ENCODE measurements around the gene TMEM97. TPM values are rescaled to one million over a fixed set of nuclear protein-coding genes. Genes with fewer than 3 reads are reported as not detected.
"Not testable (repeated sequence)": the region's sequence is repeated elsewhere in the genome, so short reads cannot be mapped to it uniquely, and the experiment has no call there.

TMEM97 gene
- total RNA-seq = 1 to 10 TPM; 3.2 to 3.4 TPM

DNA sequence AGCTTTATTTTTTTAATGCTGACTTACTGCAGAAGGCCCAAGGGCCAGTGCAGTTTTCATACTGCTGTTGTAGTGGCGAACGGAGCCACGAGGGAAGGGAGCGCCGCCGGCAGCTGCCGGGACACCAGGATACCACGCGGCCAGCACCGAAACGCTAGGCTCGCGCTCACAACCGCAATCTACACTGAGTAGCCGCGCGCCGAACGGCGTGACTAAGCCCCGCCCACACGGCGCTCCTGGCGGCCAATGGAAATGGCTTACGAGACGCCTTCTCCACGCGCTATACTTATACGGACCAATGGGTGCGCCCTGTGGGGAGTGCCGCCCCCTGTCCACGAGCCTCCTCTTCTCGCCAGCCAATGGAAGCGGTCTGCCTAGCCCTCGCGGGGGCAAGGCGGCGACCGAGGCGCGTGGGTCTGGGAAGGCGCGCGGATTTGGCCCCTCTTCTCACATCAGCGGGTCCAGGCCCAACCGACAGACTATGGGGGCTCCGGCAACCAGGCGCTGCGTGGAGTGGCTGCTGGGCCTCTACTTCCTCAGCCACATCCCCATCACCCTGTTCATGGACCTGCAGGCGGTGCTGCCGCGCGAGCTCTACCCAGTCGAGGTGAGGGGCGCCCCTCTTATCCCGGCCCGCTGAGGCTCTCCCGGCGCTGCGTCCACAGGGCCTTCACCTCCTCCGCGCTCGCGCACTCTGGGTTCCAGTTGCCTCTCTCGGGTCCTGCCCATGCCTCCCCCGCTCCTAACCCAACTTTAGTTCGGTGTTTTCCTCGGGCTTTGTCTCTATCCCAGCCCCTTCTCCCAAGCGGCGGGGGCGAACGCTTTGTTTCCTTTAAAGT, at the start of gene TMEM97:
Gene TMEM97, plus strand, starts transcription at position 442 of the 839 bp plus-strand sequence. Its CDS starts 40 bp downstream, at position 482.
- Histone ChIP-seq H3K27ac (peak within 1 kb of the TSS; percentile 47 to 52), H3K4me1 (peaks cover 0 to 18% of the 10 kb centered on the region in 2 donors), H3K27me3 (no peaks in the 10 kb centered on the region), H3K4me3 (peak within 1 kb of the TSS; percentile 55 to 64), H3K36me3 (no peaks in the 10 kb centered on the region), H3K9me3 (no peaks in the 10 kb centered on the region)
- DNase-seq (ENCODE audit: low spot score) = peak; percentile 98
- TF ChIP-seq, protein P1, sequence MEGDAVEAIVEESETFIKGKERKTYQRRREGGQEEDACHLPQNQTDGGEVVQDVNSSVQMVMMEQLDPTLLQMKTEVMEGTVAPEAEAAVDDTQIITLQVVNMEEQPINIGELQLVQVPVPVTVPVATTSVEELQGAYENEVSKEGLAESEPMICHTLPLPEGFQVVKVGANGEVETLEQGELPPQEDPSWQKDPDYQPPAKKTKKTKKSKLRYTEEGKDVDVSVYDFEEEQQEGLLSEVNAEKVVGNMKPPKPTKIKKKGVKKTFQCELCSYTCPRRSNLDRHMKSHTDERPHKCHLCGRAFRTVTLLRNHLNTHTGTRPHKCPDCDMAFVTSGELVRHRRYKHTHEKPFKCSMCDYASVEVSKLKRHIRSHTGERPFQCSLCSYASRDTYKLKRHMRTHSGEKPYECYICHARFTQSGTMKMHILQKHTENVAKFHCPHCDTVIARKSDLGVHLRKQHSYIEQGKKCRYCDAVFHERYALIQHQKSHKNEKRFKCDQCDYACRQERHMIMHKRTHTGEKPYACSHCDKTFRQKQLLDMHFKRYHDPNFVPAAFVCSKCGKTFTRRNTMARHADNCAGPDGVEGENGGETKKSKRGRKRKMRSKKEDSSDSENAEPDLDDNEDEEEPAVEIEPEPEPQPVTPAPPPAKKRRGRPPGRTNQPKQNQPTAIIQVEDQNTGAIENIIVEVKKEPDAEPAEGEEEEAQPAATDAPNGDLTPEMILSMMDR (IDR thresholded peaks at IDR 0.05) = no peak

DNA sequence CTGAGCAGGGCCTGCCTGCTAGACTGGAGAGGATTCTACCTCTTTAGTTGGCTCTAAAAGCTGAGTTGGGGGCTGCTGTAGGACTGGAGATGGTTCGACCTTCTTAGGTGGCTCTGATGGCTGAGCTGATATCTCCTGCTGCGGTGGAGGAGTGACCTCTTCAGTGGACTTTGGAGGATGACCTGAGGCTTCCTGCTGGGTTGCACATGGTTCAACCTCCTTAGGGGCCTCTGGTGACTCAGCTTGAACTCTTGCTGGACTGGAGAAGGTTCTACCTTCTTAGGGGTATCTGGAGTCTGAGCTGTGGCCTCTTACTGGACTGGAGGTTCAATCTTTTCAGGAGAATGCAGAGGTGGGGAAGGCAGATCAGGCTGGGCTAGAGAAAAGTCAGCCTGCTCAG, 48.9 kb upstream of the TMEM97 start:
- H3K27me3 ChIP-seq = no peaks in the 10 kb centered on the region
- H3K4me3 ChIP-seq = no peak overlapping the region
- no peaks in the 10 kb centered on the region for H3K9me3 ChIP-seq

DNA sequence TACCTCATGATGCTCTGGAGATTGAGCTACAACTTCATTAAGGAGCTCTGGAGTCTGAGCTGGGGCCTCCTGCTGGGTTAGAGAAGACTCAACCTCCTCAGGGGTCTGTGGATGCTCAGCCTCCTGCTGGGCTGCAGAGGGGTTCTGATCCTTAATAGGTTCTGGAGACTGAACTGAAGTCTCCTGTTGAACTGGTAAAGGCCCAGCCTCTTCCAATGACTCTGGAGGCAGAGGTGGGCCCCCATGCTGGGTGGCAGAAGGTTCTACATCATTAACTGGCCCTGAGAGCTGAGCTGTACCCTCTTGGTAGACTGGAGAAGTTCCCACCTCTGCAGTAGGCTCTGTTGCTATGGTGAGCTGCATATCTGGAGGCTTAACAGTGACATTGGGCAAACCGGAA, 48.1 kb upstream of the TMEM97 start:
- Histone ChIP-seq H3K4me3 (no peak overlapping the region), H3K27ac (no peak overlapping the region), H3K27me3 (no peaks in the 10 kb centered on the region), H3K36me3 (no peaks in the 10 kb centered on the region), H3K4me1 (no peaks in the 10 kb centered on the region), H3K9me3 (no peaks in the 10 kb centered on the region)
- TF ChIP-seq, protein P1 (IDR thresholded peaks at IDR 0.05) = no peak
- no peak for DNase-seq (ENCODE audit: low spot score)

More for the DNA sequence above, 48.9 kb upstream of the TMEM97 start:
- Histone ChIP-seq H3K36me3 (no peaks in the 10 kb centered on the region), H3K27ac (no peak overlapping the region), H3K4me1 (no peaks in the 10 kb centered on the region)
- TF ChIP-seq, protein P1 (IDR thresholded peaks at IDR 0.05) = no peak
- DNase-seq (ENCODE audit: low spot score) = no peak

DNA sequence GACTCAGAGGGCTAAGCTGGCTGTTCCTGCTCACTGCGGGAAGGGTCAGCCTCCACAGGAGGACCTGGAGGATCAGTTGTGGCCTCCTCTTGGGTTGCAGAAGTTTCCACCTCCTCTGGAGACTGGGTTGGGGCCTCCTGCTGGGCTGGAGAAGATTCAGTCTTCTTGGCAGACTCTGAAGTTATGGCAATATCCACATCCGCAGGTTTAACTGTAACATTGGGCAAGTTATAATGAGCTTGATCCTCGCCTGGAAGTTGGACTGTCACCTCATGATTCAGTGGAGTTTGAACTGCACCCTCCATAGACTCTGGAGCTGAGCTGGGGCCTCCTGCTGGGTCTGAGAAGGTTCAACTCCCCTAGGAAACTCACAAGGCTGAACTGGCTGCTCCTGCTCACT, 47.6 kb upstream of the TMEM97 start:
- TF ChIP-seq, protein P1 (IDR thresholded peaks at IDR 0.05) = no peak
- no peaks in the 10 kb centered on the region for H3K36me3 ChIP-seq
- H3K4me1 ChIP-seq = no peaks in the 10 kb centered on the region
- DNase-seq (ENCODE audit: low spot score) = no peak
- no peaks in the 10 kb centered on the region for H3K27me3 ChIP-seq
- no peaks in the 10 kb centered on the region for H3K9me3 ChIP-seq
- H3K27ac ChIP-seq = no peak overlapping the region
- H3K4me3 ChIP-seq = no peak overlapping the region

DNA sequence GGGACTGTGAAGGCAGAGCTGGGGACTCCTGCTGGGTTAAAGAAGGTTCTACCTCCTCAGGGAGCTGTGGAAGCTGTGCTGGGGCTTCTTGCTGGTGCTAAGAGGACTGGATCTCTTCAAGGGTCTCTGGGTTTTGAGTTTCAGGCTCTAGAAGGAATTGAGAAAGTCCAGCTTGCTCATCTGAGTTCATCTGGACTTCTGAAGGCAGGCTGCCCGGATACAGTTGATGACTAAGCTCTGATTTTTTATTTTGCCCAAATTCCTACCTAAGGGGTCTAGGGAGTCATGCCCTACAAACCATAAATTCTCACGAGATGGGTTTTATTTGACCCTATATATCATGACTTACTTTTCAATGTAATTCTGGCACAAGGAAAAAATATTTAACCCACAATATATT, 46.8 kb upstream of the TMEM97 start:
- no peaks in the 10 kb centered on the region for H3K4me1 ChIP-seq
- no peaks in the 10 kb centered on the region for H3K9me3 ChIP-seq
- TF ChIP-seq, protein P1 (IDR thresholded peaks at IDR 0.05) = no peak
- H3K36me3 ChIP-seq = no peaks in the 10 kb centered on the region
- H3K27ac ChIP-seq = no peak overlapping the region
- H3K27me3 ChIP-seq = no peaks in the 10 kb centered on the region
- H3K4me3 ChIP-seq = no peak overlapping the region
- no peak for DNase-seq (ENCODE audit: low spot score)

DNA sequence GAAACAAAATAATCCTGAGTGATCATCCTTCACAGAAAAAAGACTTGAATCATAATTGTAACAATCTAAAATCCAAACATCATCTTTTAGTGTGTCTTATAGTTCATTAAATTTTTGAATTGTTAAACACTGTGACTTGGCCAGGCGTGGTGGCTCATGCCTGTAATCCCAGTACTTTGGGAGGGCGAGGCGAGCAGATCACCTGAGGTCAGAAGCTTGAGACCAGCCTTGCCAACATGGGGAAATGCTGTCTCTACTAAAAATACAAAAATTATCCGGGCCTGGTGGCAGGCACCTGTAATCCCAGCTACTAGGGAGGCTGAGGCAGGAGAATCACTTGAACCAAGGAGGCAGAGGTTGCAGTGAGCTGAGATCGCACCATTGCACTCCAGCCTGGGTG, 45.7 kb upstream of the TMEM97 start:
- H3K27me3 ChIP-seq, H3K9me3 ChIP-seq, H3K4me3 ChIP-seq, H3K36me3 ChIP-seq, H3K27ac ChIP-seq, H3K4me1 ChIP-seq: not testable (repeated sequence)
- peak; percentile 4 for DNase-seq (ENCODE audit: low spot score)

All from right atrium auricular region (tissue), 2 donors.